Astrocyte (in vitro differentiated cells and primary cell): Measurements from ENCODE around the gene KRTAP10-2. TPM values are rescaled to one million over a fixed set of nuclear protein-coding genes. Genes with fewer than 3 reads are reported as not detected.

Experiments
- DNase-seq: peaks from one replicate; pipeline ENCODE4 v3.0.0-alpha.2; 2010; ENCODE audit warnings: low read depth
- FAIRE-seq: peaks from 2 replicates; lab custom pipeline; 2011; peaks lifted over from hg19 to GRCh38; lab: Jason Lieb, UNC
- H2AFZ ChIP-seq: 2 replicates; pipeline ENCODE4 v1.6.0; 2012; ENCODE audit warnings: low read depth, low read length, inconsistent platforms
- H3K27ac ChIP-seq: 2 replicates; pipeline ENCODE4 v1.5.1; 2011; ENCODE audit warnings: low read depth, low read length, inconsistent platforms
- H3K27me3 ChIP-seq: 2 replicates; pipeline ENCODE4 v1.6.0; 2011; ENCODE audit warnings: low read length, inconsistent platforms; ENCODE audit not compliant: insufficient read depth
- H3K36me3 ChIP-seq: 2 replicates; pipeline ENCODE4 v1.5.1; 2011; ENCODE audit warnings: low read length, inconsistent platforms; ENCODE audit not compliant: insufficient read depth
- H3K4me1 ChIP-seq: 2 replicates; pipeline ENCODE4 v1.5.1; 2011; ENCODE audit warnings: low read length, inconsistent platforms; ENCODE audit not compliant: insufficient read depth
- H3K4me2 ChIP-seq: 2 replicates; pipeline ENCODE4 v1.6.0; 2012; ENCODE audit warnings: low read length, inconsistent platforms
- H3K4me3 ChIP-seq: 2 replicates; pipeline ENCODE4 v1.5.1; 2011; ENCODE audit warnings: low read depth, mild to moderate bottlenecking, low read length, inconsistent platforms; ENCODE audit not compliant: insufficient read depth
- H3K79me2 ChIP-seq: 2 replicates; pipeline ENCODE4 v1.6.0; 2012; ENCODE audit warnings: mild to moderate bottlenecking, low read length, inconsistent platforms; ENCODE audit not compliant: insufficient read depth
- H3K9ac ChIP-seq: 2 replicates; pipeline ENCODE4 v1.6.0; 2012; ENCODE audit warnings: mild to moderate bottlenecking, low read length, inconsistent platforms
- H3K9me3 ChIP-seq: 2 replicates; pipeline ENCODE4 v1.5.1; 2012; ENCODE audit warnings: low read depth, mild to moderate bottlenecking, low read length, inconsistent platforms; ENCODE audit not compliant: insufficient read depth
- H4K20me1 ChIP-seq: 2 replicates; pipeline ENCODE4 v1.6.0; 2012; ENCODE audit warnings: low read length, inconsistent platforms; ENCODE audit not compliant: insufficient read depth
- H3K27ac Mint-ChIP-seq: one replicate; pipeline ENCODE4 v1.8.0; 2021; ENCODE audit warnings: mild to moderate bottlenecking, mixed read lengths; ENCODE audit not compliant: unreplicated experiment
- H3K27me3 Mint-ChIP-seq: one replicate; pipeline ENCODE4 v1.8.0; 2021; ENCODE audit warnings: low read depth, mixed read lengths; ENCODE audit not compliant: unreplicated experiment
- H3K36me3 Mint-ChIP-seq: one replicate; pipeline ENCODE4 v1.8.0; 2021; ENCODE audit warnings: low read depth, mixed read lengths; ENCODE audit not compliant: unreplicated experiment
- H3K4me1 Mint-ChIP-seq: one replicate; pipeline ENCODE4 v1.8.0; 2021; ENCODE audit warnings: low read depth, mixed read lengths; ENCODE audit not compliant: unreplicated experiment
- H3K4me3 Mint-ChIP-seq: one replicate; pipeline ENCODE4 v1.8.0; 2021; ENCODE audit warnings: mild to moderate bottlenecking, moderate library complexity, mixed read lengths; ENCODE audit not compliant: unreplicated experiment
- H3K9me3 Mint-ChIP-seq: one replicate; pipeline ENCODE4 v1.8.0; 2021; ENCODE audit warnings: mild to moderate bottlenecking, mixed read lengths; ENCODE audit not compliant: unreplicated experiment
- CTCF ChIP-seq: IDR thresholded peaks from 2 replicates; pipeline ENCODE4 v1.5.1; 2011; ENCODE audit warnings: low read depth, mild to moderate bottlenecking, inconsistent platforms, low read length, moderate library complexity; ENCODE audit not compliant: insufficient read depth
- EZH2 ChIP-seq: IDR thresholded peaks from 2 replicates; pipeline ENCODE4 v1.6.1; 2012; ENCODE audit warnings: mild to moderate bottlenecking, low read length, inconsistent platforms; ENCODE audit not compliant: insufficient read depth
- total RNA-seq: library from RNA; stranded (reverse); gene quantifications from 2 replicates; pipeline ENCODE4 v1.2.1, GENCODE V29; 2021

The KRTAP10-2 gene
- total RNA-seq, 1 donor from 2014 or later: not detected

- Mint-ChIP-seq H3K27me3 (peaks cover 50% of the 10 kb centered on the region), H3K36me3 (peaks cover 3% of the 10 kb centered on the region), H3K27ac (no peak overlapping the region), H3K9me3 (peaks cover 10% of the 10 kb centered on the region), H3K4me1 (no peaks in the 10 kb centered on the region), H3K4me3 (no peak overlapping the region)
- H3K4me2 ChIP-seq: no peak overlapping the region
- no peak for TF ChIP-seq CTCF
- TF ChIP-seq EZH2: no peak
- no peak overlapping the region for H3K27ac ChIP-seq
- no peaks in the 10 kb centered on the region for H3K9me3 ChIP-seq
- FAIRE-seq (no peak), DNase-seq (no peak)
- H3K79me2 ChIP-seq: no peaks in the 10 kb centered on the region
- no peak overlapping the region for H2AFZ ChIP-seq
- H3K36me3 ChIP-seq: no peaks in the 10 kb centered on the region
- H4K20me1 ChIP-seq: no peaks in the 10 kb centered on the region
- no peaks in the 10 kb centered on the region for H3K4me1 ChIP-seq
- H3K4me3 ChIP-seq: no peak overlapping the region
- no peak overlapping the region for H3K9ac ChIP-seq
- H3K27me3 ChIP-seq: no peaks in the 10 kb centered on the region
Observed at GRCh38 chr21:44513389-44514217, 37.7 kb downstream of the KRTAP10-2 start.

- DNase-seq (no peak), FAIRE-seq (no peak)
- Histone ChIP-seq H4K20me1 (no peaks in the 10 kb centered on the region), H3K4me2 (no peak overlapping the region), H3K79me2 (no peaks in the 10 kb centered on the region), H3K4me1 (no peaks in the 10 kb centered on the region), H3K27ac (no peak overlapping the region), H2AFZ (no peak overlapping the region), H3K27me3 (no peaks in the 10 kb centered on the region), H3K36me3 (no peaks in the 10 kb centered on the region), H3K4me3 (no peak overlapping the region), H3K9ac (no peak overlapping the region), H3K9me3 (no peaks in the 10 kb centered on the region)
- H3K27me3 Mint-ChIP-seq: peaks cover 48% of the 10 kb centered on the region
- H3K4me3 Mint-ChIP-seq: no peak overlapping the region
- TF ChIP-seq CTCF (no peak), EZH2 (no peak)
- no peaks in the 10 kb centered on the region for H3K4me1 Mint-ChIP-seq
- peaks cover 7% of the 10 kb centered on the region for H3K9me3 Mint-ChIP-seq
- H3K36me3 Mint-ChIP-seq: peaks cover 3% of the 10 kb centered on the region
- H3K27ac Mint-ChIP-seq: no peak overlapping the region
Observed at GRCh38 chr21:44512496-44513388, 38.6 kb downstream of the KRTAP10-2 start.
